SK-N-MC (cell line): ENCODE data around the gene FBF1.

Source experiments
- EZH2 ChIP-seq: fragments of 200-600 bp; sonication (generic); IDR thresholded peaks from one replicate; pipeline ENCODE4 v1.6.1; 2017; ENCODE audit warnings: antibody characterized with exemption
- FOXP2 ChIP-seq: optimal IDR thresholded peaks from 2 replicates; pipeline ENCODE3; 2011; ENCODE audit warnings: mild to moderate bottlenecking, moderate library complexity; ENCODE audit not compliant: insufficient read depth; ENCODE audit errors: extremely low read length, control extremely low read depth
- POLR2AphosphoS5 ChIP-seq: IDR thresholded peaks from 2 replicates; pipeline ENCODE4 v1.6.1; 2012; ENCODE audit warnings: mild to moderate bottlenecking, low read depth, low read length, borderline replicate concordance

DNA sequence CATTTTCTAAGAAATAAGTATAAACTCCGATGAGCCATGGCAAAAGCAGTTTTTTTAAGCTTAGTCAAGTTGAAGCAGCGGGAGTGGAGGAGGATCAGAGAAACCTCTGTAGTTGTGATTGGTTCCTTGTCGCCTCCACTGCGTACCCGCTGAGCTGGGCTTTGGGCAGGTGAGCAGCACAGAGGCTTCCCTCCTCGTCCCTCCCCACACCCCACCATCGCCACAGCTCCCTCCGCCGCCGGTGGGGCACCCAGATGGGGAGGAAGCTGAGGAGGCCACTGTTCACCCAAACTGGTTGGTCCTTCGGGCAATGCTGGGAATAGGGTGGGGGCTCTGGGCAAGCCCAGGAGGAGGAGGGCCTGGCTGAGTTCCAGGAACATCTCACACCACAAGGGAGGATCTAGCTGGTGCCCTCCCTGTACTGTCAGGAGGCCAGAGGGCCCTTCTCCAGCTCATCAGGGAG, 31.0 kb downstream of the FBF1 start:
- TF ChIP-seq POLR2AphosphoS5 (no peak), EZH2 (no peak), FOXP2 (no peak)
